Kidney (tissue), 14 donors: Measurements from ENCODE around the gene WBP4. TPM values are rescaled to one million over a fixed set of nuclear protein-coding genes. Genes with fewer than 3 reads are reported as not detected.

ENCODE experiments used
- DNase-seq, 5 donors: peaks; one replicate each; pipeline ENCODE4 v3.0.0-alpha.2; 2013 to 2020
- FAIRE-seq: peaks from 2 replicates; lab custom pipeline; 2012; peaks lifted over from hg19 to GRCh38; lab: Jason Lieb, UNC
- H3K27ac ChIP-seq, 2 donors: one replicate each; pipeline ENCODE4 v1.7.0; 2013; ENCODE audit warnings: low read depth in 2 of 2, low read length in 2 of 2, inconsistent platforms in 1 of 2
- H3K27me3 ChIP-seq: one replicate; pipeline ENCODE4 v1.7.1; 2013; ENCODE audit warnings: low read length, inconsistent platforms; ENCODE audit not compliant: control insufficient read depth, insufficient read depth
- H3K36me3 ChIP-seq, 3 donors: one replicate each; pipeline versions ENCODE4 v1.7.0 to v1.7.1; 2013; ENCODE audit warnings: low read length in 3 of 3, control low read depth in 1 of 3, inconsistent platforms in 1 of 3; ENCODE audit not compliant: insufficient read depth in 3 of 3, control insufficient read depth in 2 of 3
- H3K4me1 ChIP-seq, 3 donors: one replicate each; pipeline versions ENCODE4 v1.7.0 to v1.7.1; 2013; ENCODE audit warnings: low read length in 3 of 3, inconsistent platforms in 1 of 3, low read depth in 1 of 3; ENCODE audit not compliant: control insufficient read depth in 2 of 3, insufficient read depth in 2 of 3
- H3K4me3 ChIP-seq, 3 donors: one replicate each; pipeline versions ENCODE4 v1.7.0 to v1.8.1; 2013; ENCODE audit warnings: low read length in 3 of 3, control low read depth in 1 of 3, inconsistent platforms in 1 of 3
- H3K9ac ChIP-seq, 3 donors: one replicate each; pipeline versions ENCODE4 v1.7.0 to v1.7.1; 2013; ENCODE audit warnings: low read length in 3 of 3, control low read depth in 1 of 3, inconsistent platforms in 1 of 3
- H3K9me3 ChIP-seq, 3 donors: one replicate each; pipeline versions ENCODE4 v1.7.0 to v1.7.1; 2013; ENCODE audit warnings: low read length in 3 of 3, control low read depth in 1 of 3, inconsistent platforms in 1 of 3; ENCODE audit not compliant: control insufficient read depth in 2 of 3, insufficient read depth in 1 of 3
- CTCF ChIP-seq: IDR thresholded peaks from 3 replicates; pipeline ENCODE4 v1.5.1; 2012; ENCODE audit warnings: mild to moderate bottlenecking, moderate library complexity, borderline replicate concordance; ENCODE audit not compliant: insufficient read depth; ENCODE audit errors: extremely low read depth
- intact Hi-C: fragments of 100-400 bp; cut with DNase I; formaldehyde crosslinking; loops from one replicate; pipeline ENCODE4 v1.11.1; 2022
- polyA plus RNA-seq: library from polyadenylated mRNA; stranded (reverse); fragments of 350-450 nt; fragmentation: Illumina TruSeq; extraction: RNeasy Lipid Tissue Mini Kit (QIAGEN cat#74804); gene quantifications from one replicate; pipeline ENCODE4 v1.2.3, GENCODE V29; 2014; ENCODE audit warnings: low read depth, low replicate concordance; ENCODE audit not compliant: insufficient read depth
- total RNA-seq: library from RNA; stranded (reverse); fragmentation: NEBNext Ultra II Directional; extraction: Animal tissue kit (Norgen Biotek cat#: 25700); gene quantifications from one replicate; pipeline ENCODE4 v1.2.1, GENCODE V29; 2021
- donor health status: control.
- donor health status: control.
- donor health status: control.
- donor health status: control.
- donor health status: control.
- donor health status: DM: yes; HTN: yes; CAD: no.
- donor health status: Normal renal cell carcinoma (clear cell type).

The WBP4 gene
- total and polyA plus RNA-seq, 2 donors from 2014 or later = 9.6 to 9.9 TPM

- Histone ChIP-seq H3K9ac (no peak overlapping the region), H3K4me1 (peaks cover 0 to 8% (median 6%) of the 10 kb centered on the region in 3 donors), H3K9me3 (no peaks in the 10 kb centered on the region), H3K4me3 (no peak overlapping the region), H3K27ac (no peak overlapping the region), H3K36me3 (no peaks in the 10 kb centered on the region), H3K27me3 (no peaks in the 10 kb centered on the region)
- no peak for TF ChIP-seq CTCF
- DNase-seq (no peak), FAIRE-seq (no peak)
- intact Hi-C loops = no loop called here
These were observed 45.4 kb upstream of the WBP4 start for GRCh38 chr13:41015920-41016319.

- Histone ChIP-seq H3K4me1 (peaks cover 0 to 8% (median 6%) of the 10 kb centered on the region in 3 donors), H3K27ac (peak overlapping the region in 1 of 2 donors; percentile 2), H3K27me3 (no peaks in the 10 kb centered on the region), H3K9ac (no peak overlapping the region), H3K36me3 (no peaks in the 10 kb centered on the region), H3K4me3 (no peak overlapping the region), H3K9me3 (no peaks in the 10 kb centered on the region)
- FAIRE-seq (no peak), DNase-seq (peak in 1 of 5 donors; percentile 18)
- TF ChIP-seq CTCF = no peak
- intact Hi-C loops = no loop called here
These were observed 44.1 kb upstream of the WBP4 start for GRCh38 chr13:41017159-41017558.

DNA sequence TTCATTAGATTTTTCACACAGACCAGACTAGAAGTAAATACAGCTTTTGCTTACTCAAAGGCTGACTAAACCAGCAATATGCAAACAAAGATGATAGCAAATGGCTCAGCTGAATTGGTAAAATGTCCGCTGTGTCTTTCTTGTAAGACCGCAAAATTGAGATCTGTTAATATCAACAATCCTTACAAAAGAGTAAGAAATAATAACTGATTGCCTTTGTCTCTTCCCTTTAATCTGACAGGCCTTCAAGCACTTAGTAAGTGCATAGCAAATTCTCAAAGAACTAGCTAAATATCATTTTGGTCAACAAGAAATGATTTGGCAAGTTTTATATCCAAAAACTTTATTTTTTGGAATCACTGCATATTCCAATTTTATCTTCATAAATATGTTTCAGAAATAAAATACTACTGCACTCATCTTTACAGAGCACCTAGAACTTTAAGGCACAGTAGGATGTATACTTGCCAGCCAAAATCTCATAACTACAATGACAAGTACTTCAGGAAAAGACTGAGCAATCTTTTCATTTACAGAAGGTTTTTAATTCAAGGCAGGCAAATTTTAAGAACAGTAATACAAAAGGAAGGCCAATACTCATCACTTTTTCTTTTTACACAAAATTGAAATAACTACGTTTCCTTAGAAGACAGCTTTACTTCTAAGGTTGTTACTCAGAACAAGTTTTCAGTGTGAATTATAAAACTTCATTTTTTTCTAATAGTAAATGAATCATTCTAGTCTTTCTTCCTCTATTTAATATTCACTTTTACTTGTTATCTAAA lies 43.3 kb upstream of the WBP4 start:
- peaks cover 0 to 8% (median 6%) of the 10 kb centered on the region in 3 donors for H3K4me1 ChIP-seq
- no peak for TF ChIP-seq CTCF

More for the DNA sequence above, 43.3 kb upstream of the WBP4 start:
- H3K9ac ChIP-seq = peak overlapping the region in 2 of 3 donors; percentile 20 to 37
- H3K27me3 ChIP-seq = no peaks in the 10 kb centered on the region
- intact Hi-C loops = no loop called here
- H3K36me3 ChIP-seq = no peaks in the 10 kb centered on the region
- no peaks in the 10 kb centered on the region for H3K9me3 ChIP-seq
- DNase-seq = peak in 1 of 5 donors; percentile 6
- peak overlapping the region; percentile 0 to 36 (median 13) for H3K4me3 ChIP-seq
- peak overlapping the region in 1 of 2 donors; percentile 42 for H3K27ac ChIP-seq
- no peak for FAIRE-seq
